ENCODE data around the gene TTC16. TPM values are rescaled to one million over a fixed set of nuclear protein-coding genes. Genes with fewer than 3 reads are reported as not detected.

Gene TTC16
- total and polyA plus RNA-seq, 4 donors, result 1.5 to 5.6 (median 2.7) TPM

DNA sequence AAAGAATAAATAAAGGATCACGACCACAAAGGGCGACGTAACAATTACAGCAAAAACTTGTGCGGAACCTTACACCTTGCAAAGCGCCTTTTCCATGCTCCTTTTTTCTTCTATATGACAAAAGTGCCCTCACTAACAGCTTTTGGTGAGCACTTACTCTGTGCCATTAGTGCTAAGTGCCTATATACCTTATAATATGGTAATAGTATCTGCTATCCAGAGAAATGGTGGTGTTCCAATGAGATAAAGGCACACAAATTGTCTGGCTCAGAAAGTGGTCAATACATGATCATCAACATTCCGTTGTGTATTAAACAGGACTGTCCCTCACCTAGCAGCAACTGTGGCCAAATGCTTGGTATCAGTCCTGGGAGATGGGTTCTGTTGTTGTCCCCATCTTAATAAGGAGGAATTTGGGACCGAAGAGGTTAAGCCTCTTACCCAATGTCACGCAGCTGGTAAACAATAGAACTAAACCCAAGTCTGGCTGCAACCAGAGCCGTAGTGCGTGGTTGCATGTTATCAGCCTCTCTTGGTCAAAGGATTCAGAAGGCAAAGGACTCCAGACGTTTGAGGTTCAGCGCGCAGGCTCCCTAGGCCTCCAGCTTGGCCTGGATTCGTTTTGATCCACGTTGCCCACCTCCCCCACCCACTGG is 19.8 kb downstream of the TTC16 start:
- H3K36me3 ChIP-seq (ENCODE audit: control insufficient read depth in 4 of 4, insufficient read depth in 4 of 4, low read length in 4 of 4), result peaks cover 0 to 30% (median 5%) of the 10 kb centered on the region in 4 donors

DNA sequence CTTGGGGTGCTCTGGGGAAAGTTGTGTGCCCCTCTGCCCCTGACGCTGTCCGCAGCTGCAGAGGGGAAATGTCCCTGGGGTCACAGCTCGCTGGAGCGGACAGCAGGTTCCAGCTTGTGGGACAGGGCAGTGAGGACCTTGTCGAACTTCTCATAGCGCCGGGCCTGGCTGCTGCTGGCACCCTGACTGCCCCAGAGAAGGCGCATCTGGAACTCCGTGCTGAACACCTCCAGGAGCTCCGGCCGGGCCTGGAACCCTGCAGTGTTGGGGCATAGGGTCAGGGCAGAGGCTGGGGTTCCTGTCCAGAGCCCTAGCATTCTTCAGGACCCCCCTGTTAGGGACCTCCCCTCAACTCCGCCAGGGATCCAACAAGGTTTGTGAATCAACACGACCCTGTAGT is 22.8 kb downstream of the TTC16 start:
- 93 to 97% methylated on average over 13 of the region's 13 CpGs for WGBS, 2 donors
- H3K27ac ChIP-seq (ENCODE audit: low read depth in 1 of 2, low read length in 1 of 2), result no peak overlapping the region
- DNase-seq (no peak), ATAC-seq (ENCODE audit: insufficient read depth, low FRiP score) (no peak)
- peaks cover 0 to 21% (median 0%) of the 10 kb centered on the region in 4 donors for H3K36me3 ChIP-seq (ENCODE audit: control insufficient read depth in 4 of 4, insufficient read depth in 4 of 4, low read length in 4 of 4)
- H3K4me3 ChIP-seq, result no peak overlapping the region
- no peak overlapping the region for H3K9ac ChIP-seq (ENCODE audit: insufficient read depth in 1 of 2, low read length in 2 of 2)
- TF ChIP-seq, protein P1, sequence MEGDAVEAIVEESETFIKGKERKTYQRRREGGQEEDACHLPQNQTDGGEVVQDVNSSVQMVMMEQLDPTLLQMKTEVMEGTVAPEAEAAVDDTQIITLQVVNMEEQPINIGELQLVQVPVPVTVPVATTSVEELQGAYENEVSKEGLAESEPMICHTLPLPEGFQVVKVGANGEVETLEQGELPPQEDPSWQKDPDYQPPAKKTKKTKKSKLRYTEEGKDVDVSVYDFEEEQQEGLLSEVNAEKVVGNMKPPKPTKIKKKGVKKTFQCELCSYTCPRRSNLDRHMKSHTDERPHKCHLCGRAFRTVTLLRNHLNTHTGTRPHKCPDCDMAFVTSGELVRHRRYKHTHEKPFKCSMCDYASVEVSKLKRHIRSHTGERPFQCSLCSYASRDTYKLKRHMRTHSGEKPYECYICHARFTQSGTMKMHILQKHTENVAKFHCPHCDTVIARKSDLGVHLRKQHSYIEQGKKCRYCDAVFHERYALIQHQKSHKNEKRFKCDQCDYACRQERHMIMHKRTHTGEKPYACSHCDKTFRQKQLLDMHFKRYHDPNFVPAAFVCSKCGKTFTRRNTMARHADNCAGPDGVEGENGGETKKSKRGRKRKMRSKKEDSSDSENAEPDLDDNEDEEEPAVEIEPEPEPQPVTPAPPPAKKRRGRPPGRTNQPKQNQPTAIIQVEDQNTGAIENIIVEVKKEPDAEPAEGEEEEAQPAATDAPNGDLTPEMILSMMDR (IDR thresholded peaks at IDR 0.05; ENCODE audit: control extremely low read depth, extremely low read depth), result no peak
- no peaks in the 10 kb centered on the region for H3K9me3 ChIP-seq (ENCODE audit: control insufficient read depth in 4 of 4, insufficient read depth in 3 of 4, low read length in 3 of 4)
- peaks cover 0 to 17% (median 4%) of the 10 kb centered on the region in 5 donors for H3K4me1 ChIP-seq (ENCODE audit: control insufficient read depth in 5 of 5, insufficient read depth in 5 of 5, low read length in 5 of 5)
- peaks cover 0 to 3% (median 0%) of the 10 kb centered on the region in 3 donors for H3K27me3 ChIP-seq (ENCODE audit: control insufficient read depth in 3 of 3, insufficient read depth in 3 of 3, low read length in 2 of 3)

More for the DNA sequence above, 19.8 kb downstream of the TTC16 start:
- H3K9ac ChIP-seq (ENCODE audit: insufficient read depth in 1 of 2, low read length in 2 of 2), result peak overlapping the region in 1 of 2 donors; percentile 76
- H3K27ac ChIP-seq (ENCODE audit: low read depth in 1 of 2, low read length in 1 of 2), result peak overlapping the region in 1 of 2 donors; percentile 94
- no peaks in the 10 kb centered on the region for H3K27me3 ChIP-seq (ENCODE audit: control insufficient read depth in 3 of 3, insufficient read depth in 3 of 3, low read length in 2 of 3)
- no peak overlapping the region for H3K4me3 ChIP-seq
- H3K4me1 ChIP-seq (ENCODE audit: control insufficient read depth in 5 of 5, insufficient read depth in 5 of 5, low read length in 5 of 5), result peaks cover 0 to 12% (median 4%) of the 10 kb centered on the region in 5 donors
- 28 to 40% methylated on average over 15 of the region's 15 CpGs for WGBS, 2 donors
- TF ChIP-seq, protein P1 (IDR thresholded peaks at IDR 0.05; ENCODE audit: control extremely low read depth, extremely low read depth), result no peak
- DNase-seq (peak in 2 of 3 donors; percentile 31 to 61), ATAC-seq (ENCODE audit: insufficient read depth, low FRiP score) (no peak)
- no peaks in the 10 kb centered on the region for H3K9me3 ChIP-seq (ENCODE audit: control insufficient read depth in 4 of 4, insufficient read depth in 3 of 4, low read length in 3 of 4)

DNA sequence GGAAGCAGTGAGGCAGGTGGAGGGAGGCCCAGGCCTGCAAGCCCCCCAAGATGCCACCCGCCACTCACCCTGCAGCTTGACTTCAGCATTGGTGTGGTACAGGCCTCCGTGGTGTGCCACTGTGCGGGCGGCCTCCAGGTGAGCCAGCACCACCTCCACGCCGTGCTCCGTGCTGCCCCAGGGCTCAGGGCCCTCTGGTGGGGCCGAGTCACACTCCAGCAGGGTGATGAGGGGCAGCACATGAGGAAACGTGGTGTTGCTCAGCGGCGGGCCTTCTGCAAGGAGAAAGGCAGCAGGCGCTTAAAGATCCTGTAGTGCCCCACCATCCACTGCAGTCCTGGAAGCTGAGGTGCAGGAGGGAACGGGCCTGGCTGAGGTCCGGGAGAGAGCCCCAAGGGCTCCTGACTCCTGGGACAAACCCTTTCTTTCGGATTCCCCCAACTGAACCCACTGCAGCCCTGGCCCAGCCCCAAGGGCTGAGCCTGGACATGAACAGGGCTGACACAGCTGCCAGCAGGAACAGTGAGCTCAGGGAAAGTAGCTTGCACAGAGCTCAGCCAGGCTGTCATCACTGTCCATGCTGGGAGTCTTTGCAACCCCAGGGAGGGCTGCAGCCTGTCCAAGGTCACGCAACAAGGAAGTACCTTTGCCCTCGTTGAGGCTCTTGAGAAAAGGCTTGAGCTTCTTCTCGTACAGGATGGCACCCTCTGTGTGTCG is 23.9 kb downstream of the TTC16 start:
- Histone ChIP-seq H3K4me1 (ENCODE audit: control insufficient read depth in 5 of 5, insufficient read depth in 5 of 5, low read length in 5 of 5) (peaks cover 0 to 9% (median 4%) of the 10 kb centered on the region in 5 donors), H3K4me3 (no peak overlapping the region), H3K9me3 (ENCODE audit: control insufficient read depth in 4 of 4, insufficient read depth in 3 of 4, low read length in 3 of 4) (no peaks in the 10 kb centered on the region), H3K9ac (ENCODE audit: insufficient read depth in 1 of 2, low read length in 2 of 2) (no peak overlapping the region), H3K27ac (ENCODE audit: low read depth in 1 of 2, low read length in 1 of 2) (peak overlapping the region in 1 of 2 donors; percentile 7), H3K36me3 (ENCODE audit: control insufficient read depth in 4 of 4, insufficient read depth in 4 of 4, low read length in 4 of 4) (peaks cover 0 to 27% (median 0%) of the 10 kb centered on the region in 4 donors), H3K27me3 (ENCODE audit: control insufficient read depth in 3 of 3, insufficient read depth in 3 of 3, low read length in 2 of 3) (peaks cover 0 to 3% (median 0%) of the 10 kb centered on the region in 3 donors)
- 85 to 87% methylated on average over 19 of the region's 19 CpGs for WGBS, 2 donors
- ATAC-seq (ENCODE audit: insufficient read depth, low FRiP score), result no peak
- no peak for DNase-seq
- TF ChIP-seq, protein P1 (IDR thresholded peaks at IDR 0.05; ENCODE audit: control extremely low read depth, extremely low read depth), result no peak
